ENCODE results near the gene CD33.

Gene CD33

DNA sequence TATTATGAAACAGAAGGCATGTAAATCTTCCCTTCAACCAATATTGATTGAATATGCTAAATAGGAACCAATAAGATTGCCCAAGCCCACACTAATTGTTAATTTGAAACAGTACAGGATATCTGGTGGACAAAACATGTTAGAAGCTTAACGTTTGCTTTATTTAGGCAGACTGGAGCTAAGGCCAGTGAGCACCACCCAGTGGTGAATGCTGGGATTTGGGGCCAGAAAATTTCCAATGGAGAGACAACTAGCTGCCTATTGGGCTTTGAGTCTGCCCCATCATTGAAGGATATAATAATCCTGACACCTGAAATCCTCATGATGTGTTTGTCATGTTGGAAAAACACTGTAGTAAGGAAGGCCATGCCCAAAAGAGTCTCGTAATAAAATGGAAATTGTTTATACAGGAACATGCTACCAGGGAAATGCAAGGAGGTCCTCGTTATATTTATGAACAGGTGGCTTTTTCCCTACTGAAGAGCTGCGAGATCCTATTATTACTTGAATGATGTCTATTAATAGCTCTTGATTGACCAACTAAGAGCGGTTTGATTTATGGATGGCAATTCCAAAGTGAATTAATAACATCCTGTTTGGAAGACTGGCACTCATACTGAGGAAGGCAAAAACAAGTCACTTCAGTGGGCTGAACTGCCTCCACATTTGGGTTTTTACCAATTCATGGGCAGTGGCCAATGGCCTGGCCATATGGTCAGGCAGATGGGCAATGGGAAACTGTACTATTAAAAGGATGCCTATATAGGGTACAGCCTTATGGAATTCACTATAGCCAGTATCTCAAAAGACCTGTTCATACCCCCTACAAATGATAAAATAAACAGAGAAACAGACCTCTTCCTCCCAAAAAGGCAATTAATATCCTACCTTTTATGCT lies 34.7 kb downstream of the CD33 start:
- peak; percentile 29 for DNase-seq (ENCODE audit: low spot score)

DNA sequence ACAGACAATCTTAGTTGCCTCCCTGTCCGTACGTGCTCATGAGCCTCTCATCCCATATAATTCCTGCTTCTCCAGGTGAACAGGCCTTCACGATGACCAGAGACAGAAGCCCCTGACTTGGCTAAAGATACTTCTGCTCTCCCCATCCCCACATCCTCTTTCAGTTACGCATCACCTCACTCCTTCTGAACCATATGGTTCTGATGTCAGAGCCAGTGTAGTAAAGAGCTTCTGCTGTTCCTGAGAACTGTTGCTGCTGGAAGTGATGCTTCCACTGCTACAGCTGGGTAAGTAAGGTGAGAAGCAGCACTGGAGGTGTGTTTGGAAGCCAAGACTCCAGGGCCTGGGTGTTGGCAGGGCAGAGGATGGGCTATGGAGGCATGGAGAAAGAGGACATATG lies 38.9 kb downstream of the CD33 start:
- no peak for DNase-seq (ENCODE audit: low spot score)

- no peak for DNase-seq (ENCODE audit: low spot score)
Measured at GRCh38 chr19:51271067-51271466, 46.2 kb downstream of the CD33 start.

DNA sequence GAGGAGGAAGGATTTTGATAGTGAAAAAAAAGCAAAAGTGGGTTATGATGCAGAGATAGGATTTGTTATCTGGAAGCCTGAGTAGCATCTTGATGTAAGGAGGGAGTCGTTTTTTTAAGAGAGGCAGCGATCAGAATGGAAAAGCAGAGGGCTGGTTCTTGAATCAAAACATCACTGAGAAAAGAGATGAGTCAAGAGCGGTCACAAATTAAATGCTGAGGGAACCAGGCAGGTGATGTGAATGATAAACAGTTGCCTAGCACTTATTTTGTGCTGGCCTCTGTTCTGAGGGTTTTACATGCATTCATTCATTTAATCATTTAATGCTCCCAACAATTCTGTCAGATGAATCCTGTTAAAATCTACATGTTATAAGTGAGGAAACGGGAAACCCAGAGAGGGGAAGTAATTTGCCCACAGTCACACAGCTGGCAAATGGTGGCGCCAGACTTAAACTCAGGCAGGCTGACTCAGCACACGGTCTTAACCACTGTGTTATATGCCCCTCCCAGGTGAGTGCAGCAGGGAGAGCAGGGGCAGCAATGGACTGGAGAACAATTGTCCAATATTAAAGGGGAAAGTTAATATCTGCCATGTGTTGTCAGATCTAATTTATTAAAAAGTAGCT lies 47.4 kb downstream of the CD33 start:
- peak; percentile 25 for DNase-seq (ENCODE audit: low spot score)

- DNase-seq (ENCODE audit: low spot score): no peak
Measured at GRCh38 chr19:51274049-51274770, 49.3 kb downstream of the CD33 start.

- DNase-seq (ENCODE audit: low spot score): no peak
Measured at GRCh38 chr19:51277112-51277511, 52.2 kb downstream of the CD33 start.

GRCh38 chr19:51282335-51282734 lies 57.5 kb downstream of the CD33 start:
- no peak for DNase-seq (ENCODE audit: low spot score)

DNA sequence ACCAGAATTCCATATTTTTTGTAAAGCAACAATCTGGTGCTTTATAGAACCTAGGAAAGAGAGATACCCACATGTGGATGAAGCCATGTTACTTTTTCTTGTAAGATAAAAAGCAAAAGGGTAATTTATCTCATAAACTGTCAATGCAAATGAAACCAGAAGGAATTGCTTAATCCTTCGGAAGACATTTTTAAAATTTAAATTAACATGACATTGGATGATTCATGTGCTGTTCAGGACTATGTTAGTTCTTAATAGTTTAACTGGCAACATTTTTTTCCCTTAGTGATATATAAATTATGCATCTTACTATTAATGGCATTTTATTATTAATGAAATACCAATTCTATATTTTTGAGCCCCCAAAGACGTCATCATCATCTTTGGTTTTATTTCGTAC lies 60.8 kb downstream of the CD33 start:
- DNase-seq (ENCODE audit: low spot score): no peak
